GM18508 (cell line): ENCODE measurements around the gene STAB1.

Experiments
- ATAC-seq: cut with Tn5 transposase; IDR thresholded peaks from one replicate; pipeline ENCODE4 v1.9.1; 2021; ENCODE audit warnings: moderate number of reproducible peaks; ENCODE audit not compliant: insufficient read depth, unreplicated experiment

STAB1 gene

GRCh38 chr3:52456800-52457183, 38.3 kb upstream of the STAB1 start:
- no peak for ATAC-seq

DNA sequence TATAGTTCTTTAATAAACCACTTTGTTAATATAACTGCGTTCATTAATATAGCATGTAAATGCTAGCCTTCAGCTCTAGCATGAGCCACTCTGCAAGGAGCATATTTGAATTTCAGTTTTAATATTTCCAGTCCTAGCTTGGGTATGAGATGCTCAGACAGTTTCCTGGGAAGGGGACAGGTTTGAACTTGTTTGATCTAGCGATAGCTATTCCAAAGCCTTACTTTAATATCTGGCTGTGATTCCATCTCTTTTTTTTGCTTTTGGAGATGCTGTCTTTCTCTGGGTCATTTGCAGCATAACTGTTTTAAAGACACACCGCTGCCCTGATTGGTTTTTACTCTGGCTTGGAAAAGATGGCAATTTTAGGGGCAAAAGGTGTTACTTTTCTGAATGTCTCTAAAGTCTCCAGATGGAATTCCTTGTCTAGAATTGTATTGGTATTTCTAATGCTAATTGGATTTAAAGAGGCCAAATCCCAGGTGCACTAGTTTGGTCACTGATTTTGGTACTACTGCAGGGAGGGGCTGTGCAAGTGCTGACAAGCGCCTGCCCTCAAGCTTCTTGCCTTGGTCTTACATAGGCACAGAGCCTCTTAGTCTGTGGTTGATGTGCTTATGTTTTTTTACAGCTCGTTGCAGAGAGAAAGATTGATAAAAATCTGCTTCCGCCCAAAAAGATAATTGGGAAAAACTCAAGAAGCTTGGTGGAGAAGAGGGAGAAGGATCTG, 36.9 kb upstream of the STAB1 start:
- ATAC-seq, result no peak

- ATAC-seq, result no peak
Observed at GRCh38 chr3:52458770-52459545, 36.2 kb upstream of the STAB1 start.

- no peak for ATAC-seq
Observed at GRCh38 chr3:52461874-52462273, 33.3 kb upstream of the STAB1 start.

- no peak for ATAC-seq
Observed at GRCh38 chr3:52463416-52463815, 31.7 kb upstream of the STAB1 start.

- ATAC-seq, result no peak
Observed at GRCh38 chr3:52468336-52468735, 26.8 kb upstream of the STAB1 start.

DNA sequence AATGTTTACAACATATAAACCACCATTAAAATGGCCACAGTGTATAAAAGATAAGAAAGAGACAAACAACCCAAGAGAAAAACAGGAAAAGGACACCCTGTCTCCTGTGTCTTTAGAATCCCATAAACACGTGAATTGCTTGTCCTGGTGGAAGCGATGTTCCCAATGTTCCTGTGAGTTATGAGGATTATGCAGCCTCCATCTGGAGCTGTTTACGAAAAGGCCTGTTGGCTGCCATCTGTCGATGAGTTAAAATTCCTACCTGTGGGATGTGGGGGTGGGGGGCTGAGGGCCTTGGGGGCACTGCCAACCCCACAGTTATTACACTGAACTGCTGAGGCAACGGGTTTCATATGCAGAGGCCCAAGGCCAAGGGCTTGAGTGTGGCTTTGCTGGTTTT, 26.1 kb upstream of the STAB1 start:
- no peak for ATAC-seq

DNA sequence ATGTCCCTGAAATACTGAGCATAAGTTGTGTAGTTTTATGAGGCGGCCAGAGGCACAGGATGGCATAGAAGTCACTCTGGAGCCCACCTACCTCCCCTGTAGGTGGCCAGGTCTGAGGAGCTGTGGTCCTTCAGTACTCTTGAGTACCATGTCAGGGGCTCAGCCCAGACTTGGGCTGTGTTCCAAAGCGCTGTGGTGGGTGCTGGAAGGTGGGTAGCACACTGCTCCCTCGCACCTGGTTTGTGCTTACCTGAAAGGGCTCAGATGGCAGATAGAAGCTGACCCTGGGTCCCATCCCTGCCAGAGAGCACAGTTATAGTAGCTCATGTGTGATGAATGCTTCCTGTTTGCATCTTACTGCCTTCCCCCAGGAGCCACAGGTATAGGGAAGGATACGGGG, 24.2 kb upstream of the STAB1 start:
- no peak for ATAC-seq

DNA sequence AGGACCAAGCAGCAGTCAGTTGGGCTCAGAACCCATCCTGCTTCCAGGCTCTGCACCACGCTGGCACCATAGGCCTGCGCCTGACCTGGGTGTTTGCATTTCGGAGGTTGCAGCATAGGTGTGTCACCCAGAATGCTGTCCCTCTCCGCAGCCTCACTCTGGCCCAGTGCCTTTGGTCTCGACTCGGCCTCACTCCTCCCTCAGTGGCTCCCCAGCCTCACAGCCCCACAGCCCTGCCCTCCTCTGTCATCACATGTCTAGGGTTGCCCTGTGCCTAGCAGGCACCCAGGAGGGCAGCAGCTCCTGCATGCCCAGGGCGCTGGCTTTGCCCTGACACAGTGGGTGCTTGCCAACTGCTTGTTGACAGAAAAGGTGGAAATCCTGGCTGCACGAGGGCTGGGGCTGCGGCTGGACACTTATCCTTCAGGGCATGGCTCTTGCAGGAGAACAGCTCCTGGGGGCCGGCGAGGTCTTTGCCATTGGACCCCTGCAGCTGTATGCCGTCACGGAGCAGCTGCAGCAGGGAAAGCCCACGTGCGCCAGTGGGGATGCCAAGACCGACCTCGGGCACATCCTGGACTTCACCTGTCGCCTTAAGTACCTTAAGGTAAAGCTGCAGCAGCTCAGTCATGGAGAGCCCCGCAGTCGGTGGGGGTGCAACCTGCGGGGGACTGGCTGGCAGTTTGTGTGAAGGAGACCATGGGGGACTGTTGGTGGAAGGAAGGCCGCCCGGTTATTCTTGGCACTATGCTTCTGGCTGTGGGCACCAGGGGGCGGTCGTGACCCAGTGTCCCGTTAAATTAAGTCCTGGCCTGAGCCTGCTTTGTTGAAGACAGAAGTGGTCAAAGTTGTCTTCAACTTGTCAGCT, 23.5 kb upstream of the STAB1 start:
- no peak for ATAC-seq

GRCh38 chr3:52472239-52473000, 22.7 kb upstream of the STAB1 start:
- no peak for ATAC-seq

DNA sequence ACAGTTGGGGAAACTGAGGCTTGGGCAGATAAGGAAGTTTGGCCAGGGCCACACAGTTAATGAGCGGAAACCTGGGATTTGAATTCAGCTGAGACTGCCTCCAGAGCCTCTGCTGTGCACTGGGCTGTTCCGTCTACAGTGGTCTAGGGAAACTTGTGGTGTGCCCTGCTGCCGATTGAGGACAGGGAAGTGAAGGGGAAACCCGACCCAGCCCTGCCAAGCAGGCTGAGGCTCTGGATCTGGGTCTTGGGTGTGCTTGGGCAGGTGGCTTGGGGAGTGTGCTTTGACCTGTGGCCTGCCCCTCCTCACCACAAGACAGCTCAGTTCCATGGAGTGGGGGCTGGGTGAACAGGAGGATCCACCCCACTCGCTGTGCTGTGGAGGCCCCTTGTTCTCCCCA, 22.1 kb upstream of the STAB1 start:
- no peak for ATAC-seq

- no peak for ATAC-seq
Observed at GRCh38 chr3:52477076-52477795, 17.9 kb upstream of the STAB1 start.

DNA sequence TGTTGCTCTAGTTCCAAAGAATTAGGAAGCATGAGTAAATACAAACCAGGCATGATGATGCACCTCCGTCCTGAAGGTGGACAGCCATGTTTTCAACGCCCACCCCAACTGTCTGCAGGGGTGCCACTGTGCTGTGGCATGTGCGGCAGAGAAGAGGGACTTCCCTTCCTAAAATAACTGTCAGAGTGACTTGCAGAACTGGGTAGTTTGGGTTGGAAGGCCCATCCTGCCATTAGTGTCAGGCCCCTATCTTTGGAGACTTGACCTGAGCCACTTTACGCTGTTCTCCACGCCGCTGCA, 17.4 kb upstream of the STAB1 start:
- no peak for ATAC-seq

GRCh38 chr3:52479037-52479876, 15.9 kb upstream of the STAB1 start:
- no peak for ATAC-seq

GRCh38 chr3:52479877-52480575, 15.1 kb upstream of the STAB1 start:
- ATAC-seq, result no peak

GRCh38 chr3:52480768-52481715, 14.1 kb upstream of the STAB1 start:
- no peak for ATAC-seq

DNA sequence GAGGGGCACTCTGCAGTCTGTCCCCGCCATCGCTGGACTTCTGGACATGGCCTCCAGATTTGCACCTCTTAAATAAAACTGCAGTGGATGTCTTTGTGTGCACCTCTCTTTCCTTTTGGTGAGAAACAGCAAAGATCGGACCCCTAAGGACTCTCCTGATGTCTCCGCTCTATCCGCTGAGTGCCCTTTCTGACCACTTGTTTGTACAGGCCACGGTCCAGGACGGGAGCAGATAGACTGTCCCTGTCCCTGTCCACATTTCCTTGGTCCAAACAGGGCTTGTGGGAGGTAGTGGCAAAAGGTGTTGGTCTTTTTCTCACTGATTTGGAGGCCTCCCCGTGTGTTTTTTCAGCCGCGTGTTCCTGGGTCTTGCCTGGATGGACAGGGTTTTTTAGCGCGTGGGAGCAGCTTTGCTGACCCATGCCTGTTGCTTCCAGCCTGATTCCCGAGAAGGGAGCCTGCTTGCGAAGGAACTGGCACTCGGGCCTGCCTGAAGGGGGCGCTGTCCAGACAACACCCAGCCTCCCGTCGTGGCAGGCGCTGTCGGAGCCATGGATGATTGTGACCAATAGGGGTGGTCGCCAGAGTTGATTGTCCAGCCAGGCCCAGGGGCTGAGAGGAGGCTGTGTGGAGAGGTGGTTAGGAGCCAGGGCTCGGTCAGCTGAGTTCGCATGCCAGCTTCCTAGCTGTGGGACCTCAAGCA, 13.2 kb upstream of the STAB1 start:
- ATAC-seq, result no peak
